ENCODE data around the gene CNTNAP3.
"Not testable (repeated sequence)": the region's sequence is repeated elsewhere in the genome, so short reads cannot be mapped to it uniquely, and the experiment has no call there.

GRCh38 chr9:39062966-39063365 is 225.0 kb downstream of the CNTNAP3 start:
- not testable (repeated sequence) for TF ChIP-seq CTCF, POLR2A (IDR thresholded peaks at IDR 0.05)
